Stromal cell of bone marrow (primary cell): Measurements from ENCODE around the gene CRYGD.
"Not testable (repeated sequence)": the region's sequence is repeated elsewhere in the genome, so short reads cannot be mapped to it uniquely, and the experiment has no call there.

Experiments used
- DNase-seq: peaks from one replicate; pipeline ENCODE4 v3.0.0-alpha.2; 2012; ENCODE audit warnings: low read depth

The CRYGD gene

DNA sequence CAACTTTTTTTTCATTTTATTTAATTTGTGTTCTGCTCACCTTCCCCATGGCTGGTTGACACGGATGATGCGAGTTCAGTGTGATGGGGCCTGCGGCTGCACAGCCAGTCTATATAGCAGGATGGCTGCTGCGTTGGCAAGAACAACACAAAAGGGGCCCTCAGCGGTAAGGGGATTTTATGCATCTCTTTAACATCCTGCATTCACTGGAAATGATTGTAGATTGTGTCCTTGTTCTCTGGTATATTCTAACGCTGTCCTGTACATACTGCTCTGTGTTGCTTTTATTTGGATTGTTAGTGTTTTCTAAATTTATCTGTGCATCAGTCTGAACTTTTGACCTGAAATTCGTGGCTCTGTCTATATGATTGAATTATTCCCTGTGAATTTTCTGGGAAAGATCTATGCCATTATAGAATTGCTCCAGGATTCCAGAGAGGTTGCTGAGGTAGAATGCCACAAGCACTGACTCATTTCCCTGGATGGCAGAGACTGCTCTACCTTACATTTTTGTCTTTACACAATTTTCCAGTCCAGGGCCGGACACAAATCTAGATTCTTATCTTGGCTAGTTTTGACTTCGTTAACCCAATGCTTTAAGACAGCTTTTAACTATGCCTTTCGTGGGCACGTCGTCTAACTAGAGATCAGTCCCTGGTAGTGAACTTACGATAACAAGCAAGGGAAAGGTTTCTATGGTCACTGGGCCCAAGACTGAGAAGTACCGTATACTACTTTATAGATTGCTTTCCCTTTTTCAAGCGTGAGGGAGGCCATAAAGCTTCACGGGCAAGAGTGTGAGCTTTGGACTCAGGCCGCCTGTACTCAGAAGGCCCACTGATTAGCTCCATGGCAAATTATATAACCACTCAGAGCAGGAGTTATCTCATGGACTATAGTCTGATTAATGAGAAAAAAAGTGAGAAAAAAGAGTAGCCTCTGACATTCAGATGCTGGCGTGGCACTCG, 5.7 kb upstream of the CRYGD start, which contains the start of gene CRYGC:
Gene CRYGC (minus strand): TSS at position 85 of the 968 bp plus-strand sequence. CDS start 36 bp downstream, at position 49.
- DNase-seq: no peak

DNA sequence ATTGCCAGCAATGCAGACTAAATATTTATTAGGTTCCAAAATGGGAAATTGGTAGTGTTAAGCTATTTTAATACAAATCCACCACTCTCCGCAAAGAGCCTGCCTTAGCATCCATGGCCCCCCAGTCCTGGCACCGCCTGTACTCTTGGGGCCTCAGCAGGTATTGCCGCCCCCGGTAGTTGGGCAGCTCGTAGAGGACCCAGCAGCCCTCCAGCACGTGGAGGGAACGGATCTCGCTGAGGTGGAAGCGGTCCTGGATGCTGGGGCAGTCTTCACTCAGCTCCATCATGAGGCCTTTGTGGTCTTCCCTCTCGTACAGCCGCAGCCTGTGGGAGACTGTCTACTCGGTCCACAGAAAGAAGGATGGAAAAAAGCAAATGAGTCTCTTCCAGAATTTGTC, 3.8 kb upstream of the CRYGD start:
- DNase-seq: no peak

DNA sequence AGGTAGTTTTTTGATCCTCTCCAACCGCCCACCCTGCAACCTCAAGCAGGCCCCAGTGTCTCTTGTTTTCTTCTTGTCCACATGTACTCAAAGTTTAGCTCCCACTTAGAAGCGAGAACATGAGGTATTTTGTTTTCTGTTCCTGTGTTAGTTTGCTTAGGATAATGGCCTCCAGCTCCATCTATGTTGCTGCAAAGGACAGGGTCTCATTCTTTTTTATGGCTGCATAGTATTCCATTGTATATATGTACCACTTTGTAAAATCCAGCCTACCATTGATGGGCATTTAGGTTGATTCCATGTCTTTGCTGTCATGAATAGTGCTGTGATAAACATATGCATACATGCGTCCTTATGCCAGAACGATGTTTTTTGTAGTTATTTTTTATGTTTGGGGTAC, 2.8 kb upstream of the CRYGD start:
- no peak for DNase-seq

DNA sequence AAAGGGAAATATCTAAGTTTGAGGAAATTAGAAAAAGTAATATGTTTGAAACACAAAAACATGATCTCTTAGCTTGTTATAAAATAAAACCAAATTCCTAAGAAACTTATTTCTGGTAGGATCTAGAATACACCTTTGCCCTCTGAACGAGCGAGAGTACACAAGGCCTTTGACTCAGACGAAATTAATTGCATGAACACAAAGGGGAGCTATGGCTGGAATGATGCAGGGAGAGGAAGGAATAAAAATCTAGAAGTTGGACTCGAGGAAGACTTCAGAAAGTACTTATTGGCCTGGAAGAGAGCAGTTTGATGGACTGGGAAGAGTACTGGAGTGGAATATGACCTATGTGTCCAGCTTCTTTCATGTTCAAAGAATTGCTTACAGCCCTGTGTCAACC, 927 bp upstream of the CRYGD start:
- no peak for DNase-seq

DNA sequence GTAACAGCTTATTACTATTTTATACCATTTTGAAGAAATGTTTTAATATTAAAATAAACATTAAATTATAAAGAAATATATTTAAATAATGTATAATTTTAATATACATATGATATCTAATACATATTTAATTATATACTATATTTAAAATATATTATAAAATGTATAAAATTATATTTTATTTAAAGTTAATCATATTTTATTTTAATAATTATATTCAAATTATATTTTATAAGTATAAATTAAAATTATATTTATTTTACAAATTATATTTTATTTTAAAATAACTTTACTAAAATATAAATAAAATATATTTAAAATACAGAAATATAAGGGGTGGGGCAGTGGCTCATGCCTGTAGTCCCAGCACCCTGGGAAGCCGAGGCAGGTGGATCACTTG, 2.1 kb downstream of the CRYGD start:
- no peak for DNase-seq

DNA sequence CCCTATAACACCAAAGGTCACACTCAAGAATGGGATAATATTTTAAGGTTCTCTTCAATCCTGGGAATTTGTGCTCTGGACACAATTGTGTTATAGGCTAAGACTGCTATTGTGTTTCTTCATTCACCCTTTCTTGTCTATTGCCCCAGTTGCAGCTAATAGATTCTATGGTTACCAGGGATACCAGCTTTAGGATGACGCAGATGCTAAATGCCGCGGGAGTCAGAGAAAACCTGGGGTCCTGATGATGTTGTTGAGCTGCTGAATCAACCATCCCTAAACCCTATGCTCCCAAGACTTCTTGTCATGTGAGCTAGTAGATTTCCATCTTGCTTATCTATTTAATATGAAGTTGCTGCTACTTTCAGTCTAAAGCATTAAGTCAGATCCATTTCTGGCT, 5.4 kb downstream of the CRYGD start:
- no peak for DNase-seq

DNA sequence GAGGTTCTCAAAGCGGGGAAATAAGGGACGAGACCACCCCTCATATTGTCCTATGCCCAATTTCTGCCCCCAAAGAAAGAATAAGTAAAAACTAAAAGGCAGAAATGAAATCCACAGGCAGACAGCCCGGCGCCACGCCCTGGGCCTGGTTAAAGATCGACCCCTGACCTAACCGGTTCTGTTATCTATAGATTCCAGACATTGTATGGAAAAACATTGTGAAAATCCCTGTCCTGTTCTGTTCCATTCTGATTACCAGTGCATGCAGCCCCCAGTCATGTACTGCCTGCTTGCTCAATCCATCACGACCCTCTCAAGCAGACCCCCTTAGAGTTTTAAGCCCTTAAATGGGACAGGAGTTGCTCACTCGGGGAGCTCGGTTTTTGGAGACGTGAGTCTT, 6.9 kb downstream of the CRYGD start:
- DNase-seq: not testable (repeated sequence)

DNA sequence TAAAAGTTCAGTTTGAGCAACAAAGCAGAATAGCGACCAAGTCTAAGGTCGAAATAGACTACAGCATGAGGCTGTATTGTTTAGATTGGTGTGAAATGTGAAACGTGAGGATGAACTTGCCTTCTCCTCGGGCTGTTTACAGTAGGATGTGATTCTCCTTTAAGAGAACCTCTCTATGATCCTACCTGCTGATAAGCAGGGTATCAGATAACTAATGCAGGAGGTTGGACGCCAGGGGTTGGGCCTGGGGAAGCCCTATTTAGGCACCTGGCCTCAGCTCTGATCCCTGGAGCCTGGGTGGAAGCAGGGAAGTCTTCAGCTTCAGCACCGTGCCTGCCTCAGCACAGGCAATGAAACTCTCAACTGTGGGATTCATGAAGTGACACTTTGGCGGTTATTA, 11.4 kb downstream of the CRYGD start:
- no peak for DNase-seq

DNA sequence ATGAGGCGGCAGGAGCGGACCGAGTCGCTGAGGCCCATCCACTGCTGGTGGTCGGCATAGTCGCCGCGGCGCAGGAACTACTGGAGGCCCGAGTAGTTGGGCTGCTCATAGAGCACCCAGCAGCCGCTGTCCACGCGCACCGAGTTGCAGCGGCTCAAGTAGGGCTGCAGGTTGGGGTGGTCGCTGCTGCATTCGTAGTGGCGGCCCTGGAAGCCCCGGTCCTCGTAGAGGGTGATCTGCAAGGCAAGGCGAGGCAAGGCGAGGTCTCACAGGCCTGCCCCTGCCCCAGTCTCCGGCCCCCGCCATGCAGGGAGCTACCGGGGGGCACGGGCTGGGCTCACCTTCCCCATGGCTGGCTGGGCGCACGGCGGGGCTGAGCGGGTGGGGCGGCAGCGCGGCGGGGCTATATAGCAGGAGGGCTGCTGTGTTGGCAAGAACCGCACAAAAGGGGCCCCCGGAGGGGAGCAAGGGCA, 12.0 kb downstream of the CRYGD start:
- not testable (repeated sequence) for DNase-seq

DNA sequence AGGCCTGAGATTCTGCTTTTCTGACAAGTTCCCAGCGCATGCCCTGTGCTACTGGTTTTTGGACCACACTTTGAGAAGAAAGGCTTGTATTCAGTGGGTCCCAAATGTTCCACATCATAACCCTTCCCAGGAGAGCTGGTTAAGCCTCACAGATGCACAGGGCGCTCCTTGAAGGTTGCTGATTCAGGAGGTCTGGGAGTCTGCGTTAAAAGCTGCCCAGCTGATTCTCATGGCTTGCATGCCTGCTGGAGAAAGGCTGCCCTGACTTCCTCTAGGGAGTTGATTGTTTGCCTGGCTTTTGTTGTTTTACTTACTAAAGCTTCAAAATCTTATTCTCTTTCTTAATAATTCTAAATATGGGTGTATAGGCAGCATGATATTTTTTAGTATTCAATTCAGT, 20.7 kb downstream of the CRYGD start:
- no peak for DNase-seq

DNA sequence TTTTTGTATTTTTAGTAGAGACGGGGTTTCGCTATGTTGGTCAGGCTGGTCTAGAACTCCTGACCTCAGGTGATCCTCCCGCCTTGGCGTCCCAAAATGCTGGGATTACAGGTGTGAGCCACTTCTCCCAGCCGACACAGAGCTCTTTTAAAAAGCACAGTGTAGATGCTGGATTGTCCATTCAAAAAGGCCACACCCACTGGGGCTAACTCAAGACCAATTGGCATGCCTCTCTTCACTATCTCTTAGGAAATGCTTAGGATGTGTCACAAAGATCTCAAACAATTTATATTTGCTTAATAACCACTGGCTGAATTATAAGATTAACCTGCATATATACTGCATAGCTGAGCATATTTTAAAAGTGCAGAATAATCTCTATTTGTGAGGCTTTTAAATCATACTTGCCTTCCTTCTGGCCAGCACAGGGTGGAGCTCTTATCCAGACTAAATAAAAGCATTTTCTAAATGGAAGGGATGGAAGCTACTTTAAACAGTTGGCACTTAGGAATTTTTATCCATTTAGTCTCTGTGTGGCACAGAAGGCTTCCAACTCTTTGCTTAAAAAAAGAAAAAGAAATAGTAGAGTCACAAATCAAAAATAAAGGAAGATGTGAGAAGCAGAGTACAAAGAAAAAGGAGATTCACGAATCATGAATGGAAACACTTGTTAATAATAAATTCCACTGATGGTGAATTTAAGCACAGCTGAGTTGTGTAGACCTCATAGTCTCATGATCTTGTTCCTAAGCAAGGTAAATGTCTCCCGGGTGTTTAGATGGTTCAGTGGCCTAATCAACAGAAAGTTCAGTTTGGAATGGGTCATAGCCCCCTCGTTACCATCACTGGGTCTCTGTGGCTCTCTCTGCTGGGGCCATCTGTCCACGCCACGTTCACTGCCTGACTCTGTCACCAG, 22.4 kb downstream of the CRYGD start:
- DNase-seq: peak; percentile 13

DNA sequence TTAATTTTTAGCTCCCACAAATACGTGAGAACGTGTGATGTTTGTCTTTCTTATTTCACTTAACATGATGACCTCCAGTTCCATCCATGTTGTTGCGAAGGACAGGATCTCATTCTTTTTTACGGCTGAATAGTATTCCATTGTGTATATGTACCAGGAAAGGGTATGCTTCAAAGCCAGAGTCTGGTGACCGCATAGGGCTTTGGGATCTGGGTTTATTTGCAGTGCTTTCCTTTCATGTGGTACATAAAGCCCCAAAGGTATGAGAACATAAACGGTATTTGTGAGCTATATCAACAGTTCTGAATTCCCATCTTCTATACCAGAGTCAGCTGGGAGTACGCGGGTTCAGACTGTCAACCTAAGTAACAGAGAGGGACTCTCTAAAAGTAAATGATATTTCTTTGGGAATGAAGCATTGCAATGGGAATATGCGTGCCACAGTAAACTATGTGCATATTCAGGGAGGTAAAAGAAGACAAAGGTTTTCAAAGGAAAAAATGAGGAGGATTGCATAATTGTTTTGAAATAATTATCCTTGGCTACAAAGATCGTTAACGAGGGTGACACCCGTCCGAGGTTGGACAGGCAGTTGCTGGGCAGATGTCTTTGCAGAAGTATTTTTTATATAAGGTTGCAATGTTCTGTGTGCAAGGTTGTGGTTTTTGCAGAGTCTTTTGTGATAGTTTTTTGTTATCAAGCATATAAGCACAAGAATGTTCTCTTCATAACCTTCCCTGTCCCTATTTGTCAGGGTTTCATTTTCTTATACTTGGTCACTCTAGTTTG, 24.4 kb downstream of the CRYGD start:
- no peak for DNase-seq

DNA sequence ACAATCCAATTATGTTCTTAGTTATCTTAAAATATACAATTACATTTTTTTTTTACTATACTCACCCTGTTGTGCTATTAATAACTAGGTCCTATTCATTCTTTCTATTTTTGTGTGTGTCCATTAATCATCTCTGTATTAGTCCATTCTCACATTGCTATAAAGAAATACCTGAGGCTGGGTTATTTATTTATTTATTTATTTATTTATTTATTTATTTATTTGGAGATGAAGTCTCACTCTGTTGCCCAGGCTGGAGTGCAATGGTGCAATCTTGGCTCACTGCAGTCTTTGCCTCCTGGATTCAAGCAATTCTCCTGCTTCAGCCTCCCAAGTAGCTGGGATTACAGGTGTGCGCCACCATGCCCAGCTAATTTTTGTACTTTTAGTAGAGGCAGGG, 25.6 kb downstream of the CRYGD start:
- DNase-seq: not testable (repeated sequence)

DNA sequence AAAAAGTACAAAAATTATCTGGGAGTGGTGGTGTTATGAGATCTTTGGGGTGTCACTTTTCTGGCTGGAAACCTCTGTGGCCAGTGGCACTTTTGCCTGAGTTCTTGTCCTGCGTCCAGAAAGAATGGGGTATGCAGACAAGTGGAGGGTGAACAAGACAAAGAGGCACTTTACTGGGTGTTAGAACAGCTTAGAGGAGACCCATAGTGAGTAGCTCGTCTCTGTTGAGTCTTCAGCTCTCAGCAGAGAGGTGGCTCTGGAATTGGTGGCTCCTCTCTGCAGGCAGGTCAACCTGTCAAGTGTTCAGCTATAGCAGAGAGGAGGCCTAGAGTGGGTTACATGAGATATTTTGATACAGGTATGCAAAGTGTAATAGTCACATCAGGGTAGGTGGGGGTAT, 26.1 kb downstream of the CRYGD start:
- DNase-seq: no peak

DNA sequence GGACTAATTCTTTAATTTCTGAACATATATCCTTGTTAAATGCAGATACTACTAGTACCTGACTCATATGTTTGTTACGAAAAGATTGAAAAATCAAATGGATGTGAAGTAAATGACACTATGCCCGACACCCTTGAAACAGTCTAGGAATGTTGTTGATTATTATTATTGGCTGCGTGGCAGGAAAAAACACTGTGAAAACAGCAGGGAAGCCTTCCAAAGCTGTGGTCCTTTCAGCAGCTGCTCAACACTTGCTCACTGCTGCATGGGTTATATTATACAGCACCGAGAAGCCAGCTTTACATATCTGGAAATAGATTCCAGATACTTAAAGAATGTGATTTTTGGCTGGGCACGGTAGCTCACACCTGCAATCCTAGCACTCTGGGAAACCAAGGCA, 26.5 kb downstream of the CRYGD start:
- DNase-seq: peak; percentile 9

DNA sequence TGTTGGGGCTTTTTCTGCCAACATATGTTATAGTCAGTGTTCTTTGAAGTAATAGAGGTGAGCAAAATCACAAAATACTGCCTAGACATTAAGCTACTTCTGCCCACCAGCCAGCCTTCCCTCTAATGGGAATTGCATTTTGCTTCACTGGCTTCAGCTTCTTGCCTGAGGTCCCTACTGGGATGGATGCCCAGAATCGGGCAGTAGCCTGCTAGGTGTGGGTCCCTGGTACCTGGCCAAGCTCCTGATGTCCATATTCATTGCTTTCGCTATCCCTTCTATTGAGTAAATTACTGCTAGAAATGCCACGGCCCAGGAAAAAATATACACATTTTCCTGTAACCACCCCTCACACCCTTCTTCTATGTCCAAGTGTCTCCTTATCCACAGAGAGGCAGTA, 27.0 kb downstream of the CRYGD start:
- no peak for DNase-seq

DNA sequence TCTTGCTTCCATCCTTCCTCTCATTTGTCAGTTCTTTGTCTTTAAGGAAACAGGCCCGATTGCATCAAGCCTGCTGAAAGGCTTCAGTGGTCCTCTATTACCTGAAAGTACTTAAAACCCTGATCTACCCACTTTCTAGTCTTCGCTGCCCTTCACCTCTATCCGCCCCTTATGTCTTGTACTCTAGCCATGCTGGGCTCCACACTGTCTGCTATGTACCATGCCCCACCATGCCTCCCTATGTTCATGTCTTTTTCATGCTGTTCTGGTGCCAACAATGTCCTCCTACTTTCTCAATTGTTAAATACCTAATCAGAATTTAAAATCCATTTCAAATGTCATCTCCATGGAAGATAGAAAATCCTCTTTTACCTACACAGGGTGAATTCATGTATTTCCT, 28.2 kb downstream of the CRYGD start:
- no peak for DNase-seq

DNA sequence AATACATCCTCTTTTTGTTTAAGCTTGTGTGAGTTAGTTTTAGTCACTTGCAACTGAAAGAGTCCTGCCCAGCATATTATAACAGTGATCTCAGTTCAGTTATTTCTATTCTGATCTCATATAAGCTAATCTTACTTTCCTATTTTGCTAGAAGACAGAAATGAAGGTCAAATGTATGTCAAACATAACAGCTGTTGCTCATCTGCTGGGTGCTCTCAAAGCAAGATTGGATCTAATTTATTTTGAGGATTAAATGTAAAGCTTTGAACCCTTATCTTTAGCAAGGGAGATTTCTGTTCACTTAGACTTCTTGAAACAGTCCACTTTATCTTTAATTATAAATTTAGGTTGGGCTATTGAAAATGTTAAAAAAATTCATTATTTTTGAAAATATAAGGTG, 31.2 kb downstream of the CRYGD start:
- no peak for DNase-seq

DNA sequence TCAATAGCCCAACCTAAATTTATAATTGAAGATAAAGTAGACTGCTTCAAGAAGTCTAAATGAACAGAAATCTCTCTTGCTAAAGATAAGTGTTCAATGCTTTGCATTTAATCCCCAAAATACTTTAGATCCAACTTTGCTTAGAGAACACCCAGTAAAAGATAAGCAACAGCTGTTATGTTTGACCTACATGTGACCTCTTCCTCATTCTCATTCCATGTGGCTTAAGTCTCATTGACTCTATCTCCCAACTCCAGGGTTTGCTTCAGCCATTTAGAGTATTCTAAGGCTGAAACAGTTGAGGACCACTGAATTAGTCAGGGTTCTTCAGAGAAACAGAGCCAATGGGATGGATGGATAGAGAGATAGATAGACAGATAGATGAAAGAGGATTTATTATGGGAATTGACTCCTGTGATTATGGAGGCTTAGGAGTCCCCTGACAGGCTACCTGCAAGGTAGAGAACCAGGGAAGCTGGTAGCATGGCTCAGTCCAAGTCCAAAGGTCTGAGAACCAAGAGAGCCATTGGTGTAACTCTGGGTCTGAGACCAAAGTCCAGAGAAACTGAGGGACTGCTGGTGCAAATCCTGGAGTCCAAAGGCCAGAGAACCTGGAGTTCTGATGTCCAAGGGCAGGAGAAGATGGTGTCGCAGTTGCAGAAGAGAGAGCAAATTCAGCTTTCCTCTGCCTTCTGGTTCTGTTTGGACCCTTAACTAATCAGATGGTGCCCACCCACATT, 32.1 kb downstream of the CRYGD start:
- DNase-seq: no peak

DNA sequence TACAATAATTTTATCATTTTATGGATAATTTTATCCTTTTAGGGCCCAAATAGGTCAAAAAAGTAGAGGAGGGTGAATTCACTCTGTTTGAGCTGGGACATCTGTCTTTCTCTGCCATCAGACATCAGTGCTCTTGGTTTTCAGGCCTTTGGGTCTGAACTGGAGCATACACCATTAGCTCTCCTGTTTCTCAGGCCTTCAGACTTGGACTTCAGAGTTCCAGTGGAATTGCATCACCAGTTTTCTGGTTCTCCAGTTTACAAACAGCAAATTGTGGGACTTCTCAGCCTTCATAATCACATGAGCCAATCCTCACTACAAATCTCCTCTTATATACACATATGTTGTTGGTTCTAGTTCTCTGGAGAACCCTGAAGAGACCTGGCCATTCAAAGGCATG, 33.9 kb downstream of the CRYGD start:
- no peak for DNase-seq

DNA sequence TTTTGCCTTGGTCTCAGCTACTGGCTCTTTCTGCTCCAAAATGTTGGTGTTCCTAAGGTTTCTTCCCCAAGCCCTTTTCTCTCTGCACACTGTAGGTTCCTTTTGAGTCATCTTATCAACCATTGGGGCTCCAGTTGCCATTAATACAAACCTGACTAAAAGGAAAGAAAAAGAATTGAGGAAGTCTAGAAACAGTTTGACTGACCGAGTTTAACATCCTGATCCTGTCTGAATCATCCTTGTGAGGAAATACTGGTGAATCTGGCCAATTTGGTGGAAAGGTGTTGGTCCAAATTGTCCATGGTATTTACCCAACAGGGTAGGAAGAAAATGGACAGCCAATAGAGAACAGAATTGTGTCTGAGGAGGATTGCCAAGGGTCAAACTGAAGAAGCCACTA, 38.3 kb downstream of the CRYGD start:
- no peak for DNase-seq
